ENCODE measurements around the gene STARD9.
A peak's percentile ranks its signal among the peaks of the same experiment; 100 is the strongest.

The STARD9 gene

GRCh38 chr15:42696626-42697025, 121.2 kb downstream of the STARD9 start:
- FAIRE-seq = no peak

GRCh38 chr15:42704492-42704926, 129.1 kb downstream of the STARD9 start:
- peak; percentile 6 for FAIRE-seq

- no peak for FAIRE-seq
Measured at GRCh38 chr15:42705336-42705735, 129.9 kb downstream of the STARD9 start.

- FAIRE-seq = no peak
Measured at GRCh38 chr15:42707068-42707467, 131.7 kb downstream of the STARD9 start.

GRCh38 chr15:42707873-42708544, 132.6 kb downstream of the STARD9 start:
- FAIRE-seq = no peak

- no peak for FAIRE-seq
Measured at GRCh38 chr15:42710662-42711061, 135.3 kb downstream of the STARD9 start.

GRCh38 chr15:42711746-42712145, 136.3 kb downstream of the STARD9 start:
- no peak for FAIRE-seq

GRCh38 chr15:42712584-42712983, 137.2 kb downstream of the STARD9 start:
- no peak for FAIRE-seq

GRCh38 chr15:42716125-42716524, 140.7 kb downstream of the STARD9 start:
- FAIRE-seq = no peak

- no peak for FAIRE-seq
Measured at GRCh38 chr15:42716626-42717025, 141.2 kb downstream of the STARD9 start.

GRCh38 chr15:42719043-42719442, 143.6 kb downstream of the STARD9 start:
- FAIRE-seq = no peak

GRCh38 chr15:42720071-42720470, 144.7 kb downstream of the STARD9 start:
- FAIRE-seq = no peak

GRCh38 chr15:42721016-42721415, 145.6 kb downstream of the STARD9 start:
- no peak for FAIRE-seq

- FAIRE-seq = no peak
Measured at GRCh38 chr15:42721916-42722315, 146.5 kb downstream of the STARD9 start.

GRCh38 chr15:42723068-42723467, 147.7 kb downstream of the STARD9 start:
- peak; percentile 78 for FAIRE-seq

- FAIRE-seq = no peak
Measured at GRCh38 chr15:42724276-42724675, 148.9 kb downstream of the STARD9 start.

GRCh38 chr15:42725331-42725903, 150.0 kb downstream of the STARD9 start:
- FAIRE-seq = no peak

- no peak for FAIRE-seq
Measured at GRCh38 chr15:42726114-42726513, 150.7 kb downstream of the STARD9 start.

GRCh38 chr15:42727750-42728381, 152.5 kb downstream of the STARD9 start:
- FAIRE-seq = no peak

- no peak for FAIRE-seq
Measured at GRCh38 chr15:42728560-42728959, 153.2 kb downstream of the STARD9 start.

GRCh38 chr15:42728972-42729371, 153.6 kb downstream of the STARD9 start:
- FAIRE-seq = no peak

- no peak for FAIRE-seq
Measured at GRCh38 chr15:42729409-42729808, 154.0 kb downstream of the STARD9 start.

GRCh38 chr15:42730135-42730534, 154.7 kb downstream of the STARD9 start:
- no peak for FAIRE-seq

GRCh38 chr15:42730536-42730935, 155.1 kb downstream of the STARD9 start:
- no peak for FAIRE-seq
